ENCODE results near the gene ZNF143. TPM values are rescaled to one million over a fixed set of nuclear protein-coding genes. Genes with fewer than 3 reads are reported as not detected.
A peak's percentile ranks its signal among the peaks of the same experiment; 100 is the strongest.
"Not testable (repeated sequence)": the region's sequence is repeated elsewhere in the genome, so short reads cannot be mapped to it uniquely, and the experiment has no call there.

ZNF143 gene
- total RNA-seq (ENCODE audit: low replicate concordance): 30.3 and 38.8 TPM in 2 replicates
- long read RNA-seq, transcript ZNF143-213 (16 exons, 2,022 nt): minor isoform, 38 of 157 reads
- long read RNA-seq, transcript ZNF143-203 (16 exons, 2,947 nt): major isoform, 80 of 157 reads
- long read RNA-seq, partial matches to known transcripts: 8 of 157 reads
- long read RNA-seq, other reads (novel, unspliced or antisense): 26 of 157 reads

- Mint-ChIP-seq H3K36me3 (peaks cover 26% of the 10 kb centered on the region), H3K27ac (peak within 1 kb of the TSS; percentile 99), H3K4me1 (ENCODE audit: unreplicated experiment) (peaks cover 21% of the 10 kb centered on the region), H3K9me3 (peaks cover 5% of the 10 kb centered on the region), H3K27me3 (no peaks in the 10 kb centered on the region), H3K4me3 (peak within 1 kb of the TSS; percentile 98)
- DNase-seq (ENCODE audit: extremely low spot score, unreplicated experiment): peak; percentile 99
- TF ChIP-seq CTCF (conservative IDR thresholded peaks at IDR 0.05): no peak
Observed at GRCh38 chr11:9460322-9461062, at the start of gene ZNF143. ZNF143 (plus strand) TSS chr11:9461012; CDS start chr11:9471309, 10,297 bp downstream.

GRCh38 chr11:9428706-9429105, 32.1 kb upstream of the ZNF143 start:
- Mint-ChIP-seq H3K9me3 (no peaks in the 10 kb centered on the region), H3K4me3 (no peak overlapping the region), H3K36me3 (peaks cover 32% of the 10 kb centered on the region), H3K27ac (no peak overlapping the region), H3K27me3 (no peaks in the 10 kb centered on the region), H3K4me1 (ENCODE audit: unreplicated experiment) (no peaks in the 10 kb centered on the region)
- no peak for DNase-seq (ENCODE audit: extremely low spot score, unreplicated experiment)
- no peak for TF ChIP-seq CTCF (conservative IDR thresholded peaks at IDR 0.05)

GRCh38 chr11:9438611-9439010, 22.2 kb upstream of the ZNF143 start:
- TF ChIP-seq CTCF (conservative IDR thresholded peaks at IDR 0.05): no peak
- Mint-ChIP-seq H3K36me3 (peaks cover 40% of the 10 kb centered on the region), H3K4me1 (ENCODE audit: unreplicated experiment) (no peaks in the 10 kb centered on the region), H3K4me3 (no peak overlapping the region), H3K27ac (no peak overlapping the region), H3K27me3 (no peaks in the 10 kb centered on the region), H3K9me3 (no peaks in the 10 kb centered on the region)
- no peak for DNase-seq (ENCODE audit: extremely low spot score, unreplicated experiment)

GRCh38 chr11:9446230-9446629, 14.6 kb upstream of the ZNF143 start:
- Mint-ChIP-seq H3K27ac (no peak overlapping the region), H3K36me3 (peaks cover 28% of the 10 kb centered on the region), H3K9me3 (no peaks in the 10 kb centered on the region), H3K4me3 (no peak overlapping the region), H3K4me1 (ENCODE audit: unreplicated experiment) (no peaks in the 10 kb centered on the region), H3K27me3 (no peaks in the 10 kb centered on the region)
- DNase-seq (ENCODE audit: extremely low spot score, unreplicated experiment): no peak
- TF ChIP-seq CTCF (conservative IDR thresholded peaks at IDR 0.05): no peak

- H3K9me3 Mint-ChIP-seq: peaks cover 8% of the 10 kb centered on the region
- H3K4me1 Mint-ChIP-seq (ENCODE audit: unreplicated experiment): no peaks in the 10 kb centered on the region
- no peak for TF ChIP-seq CTCF (conservative IDR thresholded peaks at IDR 0.05)
- peaks cover 24% of the 10 kb centered on the region for H3K36me3 Mint-ChIP-seq
- no peak overlapping the region for H3K4me3 Mint-ChIP-seq
- DNase-seq (ENCODE audit: extremely low spot score, unreplicated experiment): no peak
- H3K27me3 Mint-ChIP-seq: no peaks in the 10 kb centered on the region
- peak overlapping the region; percentile 21 for H3K27ac Mint-ChIP-seq
Observed at GRCh38 chr11:9448576-9449352, 12.0 kb upstream of the ZNF143 start.

- H3K9me3 Mint-ChIP-seq; H3K4me3 Mint-ChIP-seq; H3K4me1 Mint-ChIP-seq (ENCODE audit: unreplicated experiment); DNase-seq (ENCODE audit: extremely low spot score, unreplicated experiment); H3K27me3 Mint-ChIP-seq: not testable (repeated sequence)
- H3K27ac Mint-ChIP-seq: peak overlapping the region; percentile 29
- peaks cover 18% of the 10 kb centered on the region for H3K36me3 Mint-ChIP-seq
Observed at GRCh38 chr11:9452023-9452422, 8.8 kb upstream of the ZNF143 start.

All from type B pancreatic cell (in vitro differentiated cells).